Measurements from ENCODE around the gene ADGRD2. TPM values are rescaled to one million over a fixed set of nuclear protein-coding genes. Genes with fewer than 3 reads are reported as not detected.

Gene ADGRD2
- total and polyA plus RNA-seq, 2 of the 13 experiments (the other 11 are each of a cell fraction or from before 2014, with no cell fraction given): not detected

- no peak for TF ChIP-seq ZBTB44 (CRISPR knock-in tag; IDR thresholded peaks at IDR 0.05)
- no peak for TF ChIP-seq MLXIP (CRISPR knock-in tag; IDR thresholded peaks at IDR 0.05; ENCODE audit: borderline replicate concordance)
- TF ChIP-seq TSC22D2 (CRISPR knock-in tag; IDR thresholded peaks at IDR 0.05; ENCODE audit: borderline replicate concordance): no peak
- TF ChIP-seq ZNF326 (CRISPR knock-in tag; IDR thresholded peaks at IDR 0.05; ENCODE audit: borderline replicate concordance): no peak
- no peak for TF ChIP-seq ZBTB1 (CRISPR knock-in tag; IDR thresholded peaks at IDR 0.05; ENCODE audit: borderline replicate concordance)
- TF ChIP-seq ZNF354B (CRISPR knock-in tag; IDR thresholded peaks at IDR 0.05): no peak
- no peak for TF ChIP-seq GRHL1 (CRISPR knock-in tag; conservative IDR thresholded peaks at IDR 0.05)
- TF ChIP-seq ZNF788 (CRISPR knock-in tag; IDR thresholded peaks at IDR 0.05; ENCODE audit: borderline replicate concordance): peak; percentile 90; the same call in 1 of the 2 replicates
- TF ChIP-seq IKZF5 (CRISPR knock-in tag; IDR thresholded peaks at IDR 0.05): peak; percentile 63; the same call in 1 of the 2 replicates
- no peak for TF ChIP-seq ZNF382 (CRISPR knock-in tag; IDR thresholded peaks at IDR 0.05; ENCODE audit: borderline replicate concordance)
- no peak for TF ChIP-seq HNRNPH1 (optimal IDR thresholded peaks at IDR 0.05; ENCODE audit: low read depth, low read length)
- TF ChIP-seq IKZF1 (IDR thresholded peaks at IDR 0.05): no peak
- 0 out of 2 replicates have a peak, but pooled peaks have one; percentile 31 for TF ChIP-seq ZNF143 (CRISPR knock-in tag; IDR thresholded peaks at IDR 0.05)
- no peak for TF ChIP-seq TAF15 (IDR thresholded peaks at IDR 0.05; ENCODE audit: low read depth, low read length, poor library complexity, severe bottlenecking)
- TF ChIP-seq ZNF275 (CRISPR knock-in tag; IDR thresholded peaks at IDR 0.05; ENCODE audit: borderline replicate concordance): no peak; the same call in 1 of the 2 replicates
- TF ChIP-seq ZBTB7A (CRISPR knock-in tag; IDR thresholded peaks at IDR 0.05): peak; percentile 98
- TF ChIP-seq KAT8 (CRISPR knock-in tag; IDR thresholded peaks at IDR 0.05): no peak
- TF ChIP-seq ZBTB25 (CRISPR knock-in tag; IDR thresholded peaks at IDR 0.05): no peak
These were observed 61.9 kb downstream of the ADGRD2 start (continued) for GRCh38 chr9:124511891-124512805.

All from HepG2 (cell line).